Aorta (tissue), 5 donors: Measurements from ENCODE around the gene TCF4. TPM values are rescaled to one million over a fixed set of nuclear protein-coding genes. Genes with fewer than 3 reads are reported as not detected.
A peak's percentile ranks its signal among the peaks of the same experiment; 100 is the strongest.

ENCODE experiments used
- ATAC-seq: fragments of 200-7000 bp; cut with Tn5 transposase; one replicate; pipeline ENCODE4 v1.9.1; 2022; ENCODE audit warnings: moderate library complexity; ENCODE audit not compliant: low FRiP score
- DNase-seq, 2 donors: peaks; one replicate each; pipeline ENCODE4 v3.0.0-alpha.2; 2020
- H3K27ac ChIP-seq, 2 donors: one replicate each; pipeline ENCODE4 v1.5.1; 2013; ENCODE audit warnings: low read length in 2 of 2, mild to moderate bottlenecking in 2 of 2, moderate library complexity in 2 of 2, control low read depth in 1 of 2, inconsistent platforms in 1 of 2, low read depth in 1 of 2
- H3K27me3 ChIP-seq, 2 donors: one replicate each; pipeline ENCODE4 v1.6.1; 2013; ENCODE audit warnings: control low read depth in 1 of 2, low read length in 1 of 2, mild to moderate bottlenecking in 1 of 2, moderate library complexity in 1 of 2; ENCODE audit not compliant: insufficient read depth in 2 of 2, control insufficient read depth in 1 of 2
- H3K36me3 ChIP-seq, 2 donors: one replicate each; pipeline ENCODE4 v1.6.1; 2013; ENCODE audit warnings: control low read depth in 1 of 2, low read length in 1 of 2, mild to moderate bottlenecking in 1 of 2; ENCODE audit not compliant: insufficient read depth in 2 of 2, control insufficient read depth in 1 of 2
- H3K4me1 ChIP-seq, 2 donors: one replicate each; pipeline ENCODE4 v1.6.1; 2013; ENCODE audit warnings: low read length in 2 of 2, control low read depth in 1 of 2, mild to moderate bottlenecking in 1 of 2, moderate library complexity in 1 of 2; ENCODE audit not compliant: insufficient read depth in 2 of 2, control insufficient read depth in 1 of 2
- H3K4me3 ChIP-seq, 2 donors: one replicate each; pipeline ENCODE4 v1.5.1; 2013; ENCODE audit warnings: low read length in 2 of 2, control low read depth in 1 of 2, mild to moderate bottlenecking in 1 of 2
- H3K9me3 ChIP-seq: one replicate; pipeline ENCODE4 v1.6.1; 2013; ENCODE audit warnings: mild to moderate bottlenecking, low read length; ENCODE audit not compliant: control insufficient read depth
- WGBS, 2 donors: extraction: QIAGEN DNeasy Blood & Tissue Kit; methylation state at CpG; one replicate each; pipeline ENCODE4 v1.1.7; 2013; 5-methylcytosine and 5-hydroxymethylcytosine counted together
- intact Hi-C, 2 donors: fragments of 100-400 bp; cut with DNase I; formaldehyde crosslinking; loops; one replicate each; pipeline versions ENCODE4 v1.14.2 to v1.15.0; 2022
- polyA plus RNA-seq, 2 donors: library from polyadenylated mRNA; stranded (reverse); fragments of 200-250 nt; gene quantifications; one replicate each; pipeline ENCODE4 v1.2.3, GENCODE V29; 2013
- total RNA-seq, 2 donors: library from RNA; stranded (reverse); fragmentation: NEBNext Ultra II Directional; extraction: Animal tissue kit (Norgen Biotek cat#: 25700); gene quantifications; one replicate each; pipeline ENCODE4 v1.2.1, GENCODE V29; 2021
- donor health status: healthy with polysubstance abuse.
- donor health status: Bipolar disorder and iron deficiency.
- donor health status: DM: no; HTN: no; CAD: no.
- donor health status: DM: no; HTN: no; CAD: no.
- donor health status: DM: yes; HTN: yes; CAD: no.

TCF4 gene
- total and polyA plus RNA-seq, 4 donors, result 11.8 to 297 (median 75.0) TPM

- Histone ChIP-seq H3K9me3 (no peaks in the 10 kb centered on the region), H3K27me3 (no peaks in the 10 kb centered on the region), H3K36me3 (no peaks in the 10 kb centered on the region), H3K27ac (peak overlapping the region; percentile 94 to 95), H3K4me3 (peak overlapping the region in 1 of 2 donors; percentile 3), H3K4me1 (peaks cover 3% of the 10 kb centered on the region in 2 donors)
- no peak for DNase-seq
- WGBS, 2 donors, result 2 to 4% methylated on average over 6 of the region's 6 CpGs
- intact Hi-C loops, result loop anchor here (2.0 to 5.0 kb wide), 4 partner anchors 73 to 343 kb away; partner anchors contain the start of gene TCF4 (in 1 of the 2)
- ATAC-seq, result peak; percentile 82
These were observed 344.1 kb downstream of the TCF4 start for GRCh38 chr18:55243857-55244256.

GRCh38 chr18:55243255-55243654 is 344.7 kb downstream of the TCF4 start:
- H3K27ac ChIP-seq, result peak overlapping the region; percentile 94 to 95
- H3K27me3 ChIP-seq, result no peaks in the 10 kb centered on the region
- intact Hi-C loops, result loop anchor here (5.0 kb wide), 3 partner anchors 74 to 344 kb away; partner anchors contain the start of gene TCF4 (in 1 of the 2)
- no peaks in the 10 kb centered on the region for H3K9me3 ChIP-seq
- no peaks in the 10 kb centered on the region for H3K36me3 ChIP-seq
- no peak overlapping the region for H3K4me3 ChIP-seq
- 39 to 43% methylated on average over 2 of the region's 2 CpGs for WGBS, 2 donors
- peaks cover 5 to 6% of the 10 kb centered on the region in 2 donors for H3K4me1 ChIP-seq
- ATAC-seq, result no peak
- DNase-seq, result no peak

GRCh38 chr18:55240978-55241377 is 347.0 kb downstream of the TCF4 start:
- whole genome bisulfite sequencing, 2 donors, result 78 to 89% methylated on average over 5 of the region's 5 CpGs
- Histone ChIP-seq H3K4me1 (peaks cover 3 to 5% of the 10 kb centered on the region in 2 donors), H3K36me3 (no peaks in the 10 kb centered on the region), H3K4me3 (no peak overlapping the region), H3K27ac (no peak overlapping the region), H3K9me3 (no peaks in the 10 kb centered on the region), H3K27me3 (no peaks in the 10 kb centered on the region)
- ATAC-seq (no peak), DNase-seq (no peak)
- intact Hi-C loops, result loop anchor here (5.0 kb wide), 3 partner anchors 76 to 346 kb away; partner anchors contain the start of gene TCF4 (in 1 of the 2)

GRCh38 chr18:55239740-55240139 is 348.3 kb downstream of the TCF4 start:
- peaks cover 3 to 6% of the 10 kb centered on the region in 2 donors for H3K4me1 ChIP-seq
- H3K27me3 ChIP-seq, result no peaks in the 10 kb centered on the region
- H3K9me3 ChIP-seq, result no peaks in the 10 kb centered on the region
- no peaks in the 10 kb centered on the region for H3K36me3 ChIP-seq
- ATAC-seq (no peak), DNase-seq (no peak)
- intact Hi-C loops, result loop anchor here (5.0 to 10.0 kb wide), 7 partner anchors 78 to 1335 kb away; partner anchors contain the start of gene TCF4 (in 1 of the 2)
- no peak overlapping the region for H3K4me3 ChIP-seq
- H3K27ac ChIP-seq, result no peak overlapping the region

GRCh38 chr18:55237660-55238059 is 350.3 kb downstream of the TCF4 start:
- H3K4me3 ChIP-seq, result no peak overlapping the region
- DNase-seq (no peak), ATAC-seq (no peak)
- intact Hi-C loops, result loop anchor here (5.0 to 10.0 kb wide), 4 partner anchors 170 to 1337 kb away; no protein-coding TSS in a partner anchor
- peaks cover 3% of the 10 kb centered on the region in 2 donors for H3K4me1 ChIP-seq
- no peaks in the 10 kb centered on the region for H3K36me3 ChIP-seq
- H3K27me3 ChIP-seq, result no peaks in the 10 kb centered on the region
- H3K27ac ChIP-seq, result no peak overlapping the region
- 54 to 69% methylated on average over 3 of the region's 3 CpGs for WGBS, 2 donors
- H3K9me3 ChIP-seq, result no peaks in the 10 kb centered on the region

GRCh38 chr18:55236150-55236931 is 351.7 kb downstream of the TCF4 start:
- Histone ChIP-seq H3K27me3 (no peaks in the 10 kb centered on the region), H3K4me1 (peaks cover 3% of the 10 kb centered on the region in 2 donors), H3K9me3 (no peaks in the 10 kb centered on the region), H3K4me3 (no peak overlapping the region), H3K36me3 (no peaks in the 10 kb centered on the region), H3K27ac (no peak overlapping the region)
- DNase-seq (peak in 1 of 2 donors; percentile 67), ATAC-seq (peak; percentile 59)
- 77 to 81% methylated on average over 6 of the region's 6 CpGs for WGBS, 2 donors
- intact Hi-C loops, result loop anchor here (5.0 to 10.0 kb wide), 4 partner anchors 171 to 1338 kb away; no protein-coding TSS in a partner anchor

GRCh38 chr18:55235094-55235461 is 352.9 kb downstream of the TCF4 start:
- ATAC-seq, result no peak
- peaks cover 3% of the 10 kb centered on the region in 2 donors for H3K4me1 ChIP-seq
- no peak for DNase-seq
- H3K27me3 ChIP-seq, result no peaks in the 10 kb centered on the region
- H3K27ac ChIP-seq, result peak overlapping the region in 1 of 2 donors; percentile 28
- H3K36me3 ChIP-seq, result peaks cover 0 to 3% of the 10 kb centered on the region in 2 donors
- no peaks in the 10 kb centered on the region for H3K9me3 ChIP-seq
- no peak overlapping the region for H3K4me3 ChIP-seq
- WGBS, 2 donors, result 51 to 52% methylated on average over 3 of the region's 3 CpGs
- intact Hi-C loops, result loop anchor here (5.0 to 10.0 kb wide), 4 partner anchors 172 to 1340 kb away; no protein-coding TSS in a partner anchor

- peak; percentile 89 for ATAC-seq
- DNase-seq, result peak; percentile 76 to 89
- peaks cover 0 to 3% of the 10 kb centered on the region in 2 donors for H3K36me3 ChIP-seq
- H3K9me3 ChIP-seq, result no peaks in the 10 kb centered on the region
- 32 to 34% methylated on average over 21 of the region's 21 CpGs for WGBS, 2 donors
- H3K27me3 ChIP-seq, result no peaks in the 10 kb centered on the region
- no peak overlapping the region for H3K4me3 ChIP-seq
- H3K27ac ChIP-seq, result peak overlapping the region in 1 of 2 donors; percentile 28
- intact Hi-C loops, result loop anchor here (5.0 to 10.0 kb wide), 6 partner anchors 103 to 1340 kb away; no protein-coding TSS in a partner anchor
- peaks cover 3% of the 10 kb centered on the region in 2 donors for H3K4me1 ChIP-seq
These were observed 353.5 kb downstream of the TCF4 start for GRCh38 chr18:55234366-55235093.
